Measurements from ENCODE around the gene ALG12.

ALG12 gene
- total RNA-seq = 31.5 reads per million, percentile 57 among the genes with 10 or more reads in this experiment

DNA sequence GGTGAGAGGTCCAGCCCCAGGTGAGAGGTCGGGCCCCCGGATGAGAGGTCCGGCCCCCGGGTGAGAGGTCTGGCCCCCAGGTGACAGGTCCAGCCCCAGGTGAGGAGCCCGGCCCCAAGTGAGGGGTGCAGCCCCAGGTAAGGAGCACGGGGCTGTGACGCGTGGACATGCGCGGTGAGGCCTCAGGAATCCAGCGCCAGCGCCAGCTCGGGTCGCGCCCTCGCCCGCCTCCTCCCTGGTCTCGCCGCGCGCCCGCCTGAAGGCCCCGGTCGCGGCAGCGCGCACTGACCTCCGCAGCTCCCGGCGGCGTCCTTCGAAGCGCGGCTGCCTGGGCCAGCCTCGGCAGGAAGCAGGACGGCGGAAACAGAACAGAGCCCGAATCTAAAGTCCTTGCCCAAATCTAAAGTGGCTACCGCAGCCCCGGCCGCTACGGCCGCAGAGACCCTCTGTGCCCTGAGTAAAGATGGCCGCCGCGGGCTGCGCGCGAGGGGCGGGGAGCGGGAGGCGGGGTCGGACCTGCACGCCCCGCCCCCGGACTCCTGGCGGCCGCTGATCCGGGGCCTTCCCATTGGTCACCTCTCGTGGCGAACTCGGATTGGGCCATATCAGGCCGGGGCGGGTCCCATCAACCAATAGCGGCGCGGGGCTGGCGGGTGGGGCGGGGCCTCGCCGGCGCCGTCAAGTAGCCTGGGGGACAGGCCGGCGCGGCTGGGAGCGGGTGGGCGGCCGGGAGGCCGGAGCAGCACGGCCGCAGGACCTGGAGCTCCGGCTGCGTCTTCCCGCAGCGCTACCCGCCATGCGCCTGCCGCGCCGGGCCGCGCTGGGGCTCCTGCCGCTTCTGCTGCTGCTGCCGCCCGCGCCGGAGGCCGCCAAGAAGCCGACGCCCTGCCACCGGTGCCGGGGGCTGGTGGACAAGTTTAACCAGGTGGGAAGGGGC lies at the start of gene ALG12, which contains the start of gene CRELD2:
TSS of gene ALG12 (minus strand) at position 465 of the 937 bp plus-strand sequence. CDS start 4,673 bp downstream, outside the sequence.
TSS of gene CRELD2 (plus strand) at position 661 of the 937 bp plus-strand sequence. CDS start at position 797, 136 bp downstream.
- DNase-seq = peak; percentile 97

- DNase-seq = no peak
Measured at GRCh38 chr22:49967706-49968208, 49.5 kb upstream of the ALG12 start.

GRCh38 chr22:49966774-49967705 lies 48.8 kb upstream of the ALG12 start:
- no peak for DNase-seq

DNA sequence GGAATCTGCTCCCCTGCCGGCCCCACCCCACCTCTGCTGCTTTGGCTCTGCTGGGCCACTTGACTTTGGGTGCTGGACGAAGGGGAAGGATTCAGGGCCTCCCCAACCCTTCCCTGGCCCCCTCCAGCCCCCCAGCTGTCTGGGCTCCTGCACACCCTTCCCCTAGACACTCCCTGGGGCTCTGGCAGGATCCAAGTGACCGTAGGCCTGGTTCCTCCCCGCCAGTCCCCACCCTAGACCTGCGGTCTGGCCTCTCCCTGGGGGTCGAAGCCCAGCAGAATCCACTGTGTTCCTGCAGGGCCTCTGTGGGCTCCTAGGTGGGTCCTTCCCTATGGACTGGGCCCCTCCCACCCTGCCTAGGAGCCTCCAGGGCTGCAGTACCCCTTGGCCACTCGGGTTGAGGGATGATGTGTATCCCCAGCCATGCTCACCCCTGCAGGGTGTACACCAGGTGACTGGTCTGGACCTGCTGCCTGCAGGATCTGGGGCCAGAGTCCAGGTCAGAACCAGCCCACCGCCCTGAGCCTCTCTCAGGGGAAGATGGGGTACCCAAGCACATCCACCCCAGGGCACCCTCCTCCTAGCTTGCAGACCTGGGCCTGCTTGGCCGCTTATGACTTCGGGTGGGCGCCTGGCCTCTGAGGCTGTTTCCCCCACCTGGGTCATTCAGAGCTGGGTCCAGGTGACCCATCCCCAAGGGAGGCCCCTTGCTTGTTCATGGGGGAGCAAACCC lies 48.0 kb upstream of the ALG12 start:
- DNase-seq = no peak

DNA sequence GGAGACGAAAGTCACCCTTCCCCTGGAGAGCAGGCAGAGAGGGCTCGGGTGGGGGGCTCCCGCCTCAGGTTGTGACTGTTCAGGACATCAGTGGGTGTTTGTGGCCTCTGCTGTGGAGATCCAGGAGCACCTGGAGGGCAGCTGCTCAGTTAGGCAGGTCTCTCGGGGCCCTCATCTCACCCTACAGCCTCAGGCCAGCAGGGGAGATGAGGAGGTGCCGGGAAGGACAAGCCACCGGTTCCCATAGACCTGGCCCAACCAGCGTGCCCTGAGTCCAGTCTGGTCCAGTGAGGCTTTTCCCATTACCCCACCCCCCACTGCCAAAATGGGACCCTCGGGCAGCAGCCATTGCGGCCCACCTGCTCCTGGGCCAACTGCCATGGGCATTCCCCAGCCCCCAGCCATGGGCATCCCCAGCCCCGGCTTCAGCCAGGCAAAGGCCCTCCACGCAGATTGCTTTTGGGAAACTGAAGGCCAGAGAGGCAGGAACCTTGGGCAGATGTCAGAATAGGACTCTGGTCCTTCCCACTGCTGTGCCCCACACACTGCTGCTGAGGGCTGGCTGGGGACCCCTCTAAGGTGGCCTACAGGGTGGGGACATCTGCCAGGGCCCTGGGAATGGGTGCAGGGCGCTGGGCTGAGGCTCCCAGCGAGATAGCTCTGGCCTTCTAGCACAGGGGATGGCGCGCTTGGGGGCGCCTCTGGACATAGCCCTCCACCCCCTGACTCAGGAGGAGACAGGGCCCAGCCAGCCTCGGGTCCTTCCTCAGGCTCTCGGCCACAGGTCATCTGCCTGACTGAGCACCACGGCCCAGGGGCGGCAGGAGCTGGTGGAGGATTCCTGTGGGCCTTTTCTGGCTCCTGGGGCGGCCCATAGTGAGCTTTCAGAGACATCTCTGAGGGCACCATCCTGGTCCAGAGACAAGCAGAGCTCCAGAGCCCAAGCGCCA lies 47.1 kb upstream of the ALG12 start:
- DNase-seq = peak; percentile 11

DNA sequence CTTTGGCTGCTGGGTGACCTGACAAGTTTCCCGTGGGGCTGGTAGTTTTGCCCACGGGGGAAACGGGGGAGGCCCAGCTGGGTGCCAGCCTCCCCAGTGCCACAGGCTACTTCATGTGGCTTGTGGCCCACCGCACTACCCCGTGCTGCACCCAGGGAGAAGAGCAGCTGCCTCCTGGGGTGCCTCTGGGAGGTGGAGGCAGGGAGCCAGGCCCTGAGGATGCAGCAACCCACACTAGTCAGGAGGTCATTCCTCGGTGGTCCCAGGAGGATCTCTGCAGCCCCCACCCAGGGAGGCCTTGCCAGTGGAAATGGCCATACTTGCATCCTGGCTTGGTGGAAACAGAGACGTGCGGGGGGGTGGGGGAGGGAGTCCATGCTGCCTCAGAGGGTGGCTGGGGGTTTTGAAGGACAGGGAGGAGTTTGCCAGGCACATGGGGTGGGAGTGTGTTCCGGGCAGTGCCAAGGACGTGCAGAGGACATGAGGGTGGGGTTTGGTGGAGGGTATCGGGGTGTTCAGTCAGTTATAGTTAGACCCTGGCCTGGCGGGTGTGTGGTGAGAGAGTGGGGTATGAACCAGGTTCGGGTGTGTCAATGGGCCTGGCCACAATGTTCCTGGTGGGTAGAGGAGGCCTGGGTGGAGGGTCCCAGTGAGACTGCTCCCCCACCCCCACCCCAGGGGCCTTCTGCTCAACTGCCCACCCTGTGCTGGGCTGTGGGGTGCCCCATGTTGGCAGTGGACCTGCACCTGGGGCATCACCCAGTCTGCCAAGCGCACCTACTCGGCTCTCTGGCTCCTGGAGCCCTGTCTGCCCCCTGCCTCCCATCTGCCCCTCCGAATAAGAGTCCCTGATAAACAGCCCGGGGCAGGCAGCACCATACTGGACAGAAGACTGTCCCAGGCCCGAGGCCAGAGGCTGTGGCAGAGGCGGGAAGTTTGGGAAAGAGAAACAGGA lies 46.2 kb upstream of the ALG12 start:
- DNase-seq = peak; percentile 5

DNA sequence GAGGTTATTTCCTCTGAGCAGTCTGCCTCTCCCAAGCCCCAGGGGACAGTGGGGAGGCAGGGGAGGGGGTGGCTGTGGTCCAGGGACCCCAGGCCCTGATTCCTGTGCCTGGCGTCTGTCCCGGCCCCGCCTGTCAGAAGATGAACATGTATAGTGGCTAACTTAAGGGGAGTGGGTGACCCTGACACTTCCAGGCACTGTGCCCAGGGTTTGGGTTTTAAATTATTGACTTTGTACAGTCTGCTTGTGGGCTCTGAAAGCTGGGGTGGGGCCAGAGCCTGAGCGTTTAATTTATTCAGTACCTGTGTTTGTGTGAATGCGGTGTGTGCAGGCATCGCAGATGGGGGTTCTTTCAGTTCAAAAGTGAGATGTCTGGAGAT lies 45.4 kb upstream of the ALG12 start:
- peak; percentile 2 for DNase-seq

DNA sequence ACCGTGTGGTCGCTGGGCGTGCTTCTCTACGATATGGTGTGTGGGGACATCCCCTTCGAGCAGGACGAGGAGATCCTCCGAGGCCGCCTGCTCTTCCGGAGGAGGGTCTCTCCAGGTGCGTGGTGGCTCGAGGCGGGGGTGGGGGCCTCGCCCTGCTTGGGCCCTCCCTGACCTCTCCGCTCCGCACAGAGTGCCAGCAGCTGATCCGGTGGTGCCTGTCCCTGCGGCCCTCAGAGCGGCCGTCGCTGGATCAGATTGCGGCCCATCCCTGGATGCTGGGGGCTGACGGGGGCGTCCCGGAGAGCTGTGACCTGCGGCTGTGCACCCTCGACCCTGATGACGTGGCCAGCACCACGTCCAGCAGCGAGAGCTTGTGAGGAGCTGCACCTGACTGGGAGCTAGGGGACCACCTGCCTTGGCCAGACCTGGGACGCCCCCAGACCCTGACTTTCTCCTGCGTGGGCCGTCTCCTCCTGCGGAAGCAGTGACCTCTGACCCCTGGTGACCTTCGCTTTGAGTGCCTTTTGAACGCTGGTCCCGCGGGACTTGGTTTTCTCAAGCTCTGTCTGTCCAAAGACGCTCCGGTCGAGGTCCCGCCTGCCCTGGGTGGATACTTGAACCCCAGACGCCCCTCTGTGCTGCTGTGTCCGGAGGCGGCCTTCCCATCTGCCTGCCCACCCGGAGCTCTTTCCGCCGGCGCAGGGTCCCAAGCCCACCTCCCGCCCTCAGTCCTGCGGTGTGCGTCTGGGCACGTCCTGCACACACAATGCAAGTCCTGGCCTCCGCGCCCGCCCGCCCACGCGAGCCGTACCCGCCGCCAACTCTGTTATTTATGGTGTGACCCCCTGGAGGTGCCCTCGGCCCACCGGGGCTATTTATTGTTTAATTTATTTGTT lies 44.8 kb upstream of the ALG12 start:
- DNase-seq = peak; percentile 8

- DNase-seq = peak; percentile 83
Measured at GRCh38 chr22:49962012-49962750, 43.9 kb upstream of the ALG12 start.

DNA sequence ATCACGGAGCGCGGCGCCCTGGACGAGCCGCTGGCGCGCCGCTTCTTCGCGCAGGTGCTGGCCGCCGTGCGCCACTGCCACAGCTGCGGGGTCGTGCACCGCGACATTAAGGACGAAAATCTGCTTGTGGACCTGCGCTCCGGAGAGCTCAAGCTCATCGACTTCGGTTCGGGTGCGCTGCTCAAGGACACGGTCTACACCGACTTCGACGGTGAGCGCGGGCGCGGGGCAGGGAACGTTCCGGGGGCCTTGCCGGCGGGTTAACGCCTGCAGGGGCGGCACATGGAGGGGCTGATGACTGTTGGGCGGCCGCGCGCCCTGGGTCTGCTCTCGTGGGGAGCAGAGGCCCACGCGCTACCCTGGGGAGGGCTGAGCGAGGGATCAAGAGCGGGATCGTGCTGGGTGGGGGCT lies 43.4 kb upstream of the ALG12 start:
- DNase-seq = no peak

DNA sequence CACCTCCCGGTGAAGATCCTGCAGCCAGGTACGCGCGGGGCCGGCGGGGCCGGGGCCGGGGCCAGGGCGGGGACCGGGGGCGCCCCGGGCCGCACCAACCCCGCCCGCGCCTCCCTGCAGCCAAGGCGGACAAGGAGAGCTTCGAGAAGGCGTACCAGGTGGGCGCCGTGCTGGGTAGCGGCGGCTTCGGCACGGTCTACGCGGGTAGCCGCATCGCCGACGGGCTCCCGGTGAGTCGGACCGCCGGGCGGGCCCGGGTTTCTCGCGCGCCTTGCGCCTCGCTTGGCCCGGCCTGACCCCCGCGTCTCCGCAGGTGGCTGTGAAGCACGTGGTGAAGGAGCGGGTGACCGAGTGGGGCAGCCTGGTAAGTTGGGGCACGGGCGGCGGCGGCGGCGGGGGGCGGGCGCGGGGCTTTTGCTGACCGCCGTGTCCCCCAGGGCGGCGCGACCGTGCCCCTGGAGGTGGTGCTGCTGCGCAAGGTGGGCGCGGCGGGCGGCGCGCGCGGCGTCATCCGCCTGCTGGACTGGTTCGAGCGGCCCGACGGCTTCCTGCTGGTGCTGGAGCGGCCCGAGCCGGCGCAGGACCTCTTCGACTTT lies 42.9 kb upstream of the ALG12 start:
- DNase-seq = peak; percentile 19

GRCh38 chr22:49960159-49961004 lies 42.1 kb upstream of the ALG12 start, which contains the start of gene PIM3:
Gene PIM3, plus strand, starts transcription at chr22:49960772. Its CDS starts 176 bp downstream, at chr22:49960948.
- DNase-seq = peak; percentile 84

GRCh38 chr22:49959782-49960158 lies 41.5 kb upstream of the ALG12 start:
- DNase-seq = no peak

- no peak for DNase-seq
Measured at GRCh38 chr22:49958931-49959781, 40.9 kb upstream of the ALG12 start.

- no peak for DNase-seq
Measured at GRCh38 chr22:49958366-49958921, 40.2 kb upstream of the ALG12 start.
